ENCODE measurements around the gene ADAM33. TPM values are rescaled to one million over a fixed set of nuclear protein-coding genes. Genes with fewer than 3 reads are reported as not detected.
A peak's percentile ranks its signal among the peaks of the same experiment; 100 is the strongest.

Gene ADAM33
- total RNA-seq, 1 donor from 2014 or later: 34.7 TPM

- H3K4me1 Mint-ChIP-seq (ENCODE audit: unreplicated experiment): no peaks in the 10 kb centered on the region
- TF ChIP-seq, protein P1, sequence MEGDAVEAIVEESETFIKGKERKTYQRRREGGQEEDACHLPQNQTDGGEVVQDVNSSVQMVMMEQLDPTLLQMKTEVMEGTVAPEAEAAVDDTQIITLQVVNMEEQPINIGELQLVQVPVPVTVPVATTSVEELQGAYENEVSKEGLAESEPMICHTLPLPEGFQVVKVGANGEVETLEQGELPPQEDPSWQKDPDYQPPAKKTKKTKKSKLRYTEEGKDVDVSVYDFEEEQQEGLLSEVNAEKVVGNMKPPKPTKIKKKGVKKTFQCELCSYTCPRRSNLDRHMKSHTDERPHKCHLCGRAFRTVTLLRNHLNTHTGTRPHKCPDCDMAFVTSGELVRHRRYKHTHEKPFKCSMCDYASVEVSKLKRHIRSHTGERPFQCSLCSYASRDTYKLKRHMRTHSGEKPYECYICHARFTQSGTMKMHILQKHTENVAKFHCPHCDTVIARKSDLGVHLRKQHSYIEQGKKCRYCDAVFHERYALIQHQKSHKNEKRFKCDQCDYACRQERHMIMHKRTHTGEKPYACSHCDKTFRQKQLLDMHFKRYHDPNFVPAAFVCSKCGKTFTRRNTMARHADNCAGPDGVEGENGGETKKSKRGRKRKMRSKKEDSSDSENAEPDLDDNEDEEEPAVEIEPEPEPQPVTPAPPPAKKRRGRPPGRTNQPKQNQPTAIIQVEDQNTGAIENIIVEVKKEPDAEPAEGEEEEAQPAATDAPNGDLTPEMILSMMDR (IDR thresholded peaks at IDR 0.05): no peak
- no peaks in the 10 kb centered on the region for H3K27me3 Mint-ChIP-seq (ENCODE audit: unreplicated experiment)
- H3K9me3 Mint-ChIP-seq (ENCODE audit: unreplicated experiment): no peaks in the 10 kb centered on the region
- no peak for DNase-seq (ENCODE audit: extremely low spot score, unreplicated experiment)
- no peak overlapping the region for H3K4me3 Mint-ChIP-seq (ENCODE audit: unreplicated experiment)
- H3K27ac Mint-ChIP-seq (ENCODE audit: unreplicated experiment): no peak overlapping the region
- H3K36me3 Mint-ChIP-seq (ENCODE audit: unreplicated experiment): no peaks in the 10 kb centered on the region
These were observed 15.9 kb upstream of the ADAM33 start for GRCh38 chr20:3697588-3698305.

DNA sequence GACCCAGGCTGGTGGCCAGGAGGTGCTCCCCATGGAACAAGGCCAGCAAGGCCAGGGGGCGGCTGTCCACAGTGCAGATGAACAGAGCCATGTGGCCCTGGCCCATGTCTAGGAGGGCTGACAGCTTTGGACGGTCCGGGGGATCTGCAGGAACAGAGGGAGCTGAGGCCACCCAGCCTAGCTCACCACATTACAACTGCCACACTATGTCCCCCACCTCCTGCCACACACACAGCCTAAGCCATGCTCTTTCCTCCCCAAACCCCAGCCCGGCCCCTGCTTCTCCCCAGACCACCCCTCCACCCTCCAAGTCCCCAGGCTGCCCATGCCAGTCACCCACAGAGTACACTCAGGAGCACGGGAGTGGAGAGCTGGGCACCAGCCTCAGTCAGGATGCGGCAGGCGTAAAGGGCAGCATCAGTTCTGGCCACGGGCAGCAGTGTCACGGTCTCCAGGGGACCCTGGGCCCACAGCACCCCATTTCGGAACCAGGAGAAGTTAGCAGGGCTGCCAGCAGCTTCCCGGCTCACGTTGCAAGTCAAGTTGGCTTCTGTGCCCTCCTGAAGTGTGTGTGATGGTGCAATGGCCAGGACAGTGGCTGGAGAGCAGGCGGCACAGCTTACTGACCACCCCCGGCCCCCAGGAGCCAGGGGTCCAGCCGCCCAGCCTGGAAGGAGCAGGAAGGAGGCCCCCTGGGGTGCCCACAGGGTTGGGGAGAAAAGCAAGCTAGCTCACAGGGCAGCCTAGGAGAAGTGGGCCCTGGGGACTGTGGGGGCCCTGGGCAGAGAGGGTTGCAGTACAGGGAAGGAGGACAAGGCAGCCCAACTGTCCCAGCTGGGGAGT, 15.2 kb upstream of the ADAM33 start:
- Mint-ChIP-seq H3K4me1 (ENCODE audit: unreplicated experiment) (no peaks in the 10 kb centered on the region), H3K27me3 (ENCODE audit: unreplicated experiment) (no peaks in the 10 kb centered on the region), H3K36me3 (ENCODE audit: unreplicated experiment) (no peaks in the 10 kb centered on the region), H3K27ac (ENCODE audit: unreplicated experiment) (no peak overlapping the region), H3K9me3 (ENCODE audit: unreplicated experiment) (no peaks in the 10 kb centered on the region), H3K4me3 (ENCODE audit: unreplicated experiment) (no peak overlapping the region)
- TF ChIP-seq, protein P1 (IDR thresholded peaks at IDR 0.05): no peak
- DNase-seq (ENCODE audit: extremely low spot score, unreplicated experiment): no peak

- H3K9me3 Mint-ChIP-seq (ENCODE audit: unreplicated experiment): no peaks in the 10 kb centered on the region
- DNase-seq (ENCODE audit: extremely low spot score, unreplicated experiment): no peak
- H3K4me3 Mint-ChIP-seq (ENCODE audit: unreplicated experiment): no peak overlapping the region
- H3K27me3 Mint-ChIP-seq (ENCODE audit: unreplicated experiment): no peaks in the 10 kb centered on the region
- no peaks in the 10 kb centered on the region for H3K4me1 Mint-ChIP-seq (ENCODE audit: unreplicated experiment)
- H3K36me3 Mint-ChIP-seq (ENCODE audit: unreplicated experiment): no peaks in the 10 kb centered on the region
- TF ChIP-seq, protein P1 (IDR thresholded peaks at IDR 0.05): peak; percentile 43
- no peak overlapping the region for H3K27ac Mint-ChIP-seq (ENCODE audit: unreplicated experiment)
These were observed 14.4 kb upstream of the ADAM33 start for GRCh38 chr20:3696200-3696599.

GRCh38 chr20:3694864-3695263, 13.1 kb upstream of the ADAM33 start:
- H3K4me1 Mint-ChIP-seq (ENCODE audit: unreplicated experiment): no peaks in the 10 kb centered on the region

More at GRCh38 chr20:3694864-3695263, 13.1 kb upstream of the ADAM33 start:
- TF ChIP-seq, protein P1 (IDR thresholded peaks at IDR 0.05): no peak
- Mint-ChIP-seq H3K27me3 (ENCODE audit: unreplicated experiment) (no peaks in the 10 kb centered on the region), H3K36me3 (ENCODE audit: unreplicated experiment) (no peaks in the 10 kb centered on the region), H3K9me3 (ENCODE audit: unreplicated experiment) (no peaks in the 10 kb centered on the region), H3K4me3 (ENCODE audit: unreplicated experiment) (no peak overlapping the region), H3K27ac (ENCODE audit: unreplicated experiment) (no peak overlapping the region)
- DNase-seq (ENCODE audit: extremely low spot score, unreplicated experiment): no peak

Data from osteocyte (in vitro differentiated cells).